ENCODE data around the gene CDC45.

Gene CDC45

DNA sequence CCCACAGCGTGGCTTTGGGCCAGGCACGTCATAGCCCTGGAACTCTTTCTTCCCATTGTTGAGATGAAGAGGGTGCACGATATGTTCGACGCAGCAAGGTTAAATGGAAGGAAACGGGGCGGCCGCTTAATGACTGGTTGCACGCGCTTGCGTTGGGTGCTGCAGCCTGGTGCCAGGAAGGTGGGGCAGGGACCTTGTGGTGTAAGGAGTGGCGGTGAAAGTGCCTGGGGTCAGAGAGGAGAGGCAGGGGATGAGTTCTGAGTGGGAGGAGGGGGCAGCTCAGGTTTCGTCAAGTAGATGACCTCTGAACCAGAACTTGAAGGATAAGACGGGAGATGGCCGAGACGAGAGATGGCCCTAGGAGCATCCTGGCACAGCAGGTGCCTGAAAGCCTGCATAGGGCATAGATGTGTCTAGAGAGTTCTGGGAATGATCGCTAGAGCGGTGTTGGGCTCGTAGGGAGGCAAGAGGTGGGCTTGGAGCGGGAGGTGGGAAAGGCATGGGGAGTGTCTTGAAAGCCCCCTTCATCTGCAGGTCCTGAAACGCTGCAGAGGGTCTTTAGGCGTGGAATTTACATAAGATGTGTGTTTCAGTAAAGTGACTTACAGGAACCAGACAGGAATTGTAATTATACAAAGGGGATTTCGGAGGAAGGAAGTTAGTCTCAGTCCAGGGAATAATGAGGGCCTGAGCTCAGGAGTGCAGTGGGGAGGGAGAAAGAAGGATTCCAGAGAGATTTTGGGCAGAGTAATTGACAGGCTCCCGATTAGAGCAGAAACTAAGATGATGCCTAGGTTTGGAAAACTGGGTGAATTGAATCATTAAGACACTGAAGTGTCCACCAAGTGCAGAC, 87.7 kb downstream of the CDC45 start:
- DNase-seq: no peak

DNA sequence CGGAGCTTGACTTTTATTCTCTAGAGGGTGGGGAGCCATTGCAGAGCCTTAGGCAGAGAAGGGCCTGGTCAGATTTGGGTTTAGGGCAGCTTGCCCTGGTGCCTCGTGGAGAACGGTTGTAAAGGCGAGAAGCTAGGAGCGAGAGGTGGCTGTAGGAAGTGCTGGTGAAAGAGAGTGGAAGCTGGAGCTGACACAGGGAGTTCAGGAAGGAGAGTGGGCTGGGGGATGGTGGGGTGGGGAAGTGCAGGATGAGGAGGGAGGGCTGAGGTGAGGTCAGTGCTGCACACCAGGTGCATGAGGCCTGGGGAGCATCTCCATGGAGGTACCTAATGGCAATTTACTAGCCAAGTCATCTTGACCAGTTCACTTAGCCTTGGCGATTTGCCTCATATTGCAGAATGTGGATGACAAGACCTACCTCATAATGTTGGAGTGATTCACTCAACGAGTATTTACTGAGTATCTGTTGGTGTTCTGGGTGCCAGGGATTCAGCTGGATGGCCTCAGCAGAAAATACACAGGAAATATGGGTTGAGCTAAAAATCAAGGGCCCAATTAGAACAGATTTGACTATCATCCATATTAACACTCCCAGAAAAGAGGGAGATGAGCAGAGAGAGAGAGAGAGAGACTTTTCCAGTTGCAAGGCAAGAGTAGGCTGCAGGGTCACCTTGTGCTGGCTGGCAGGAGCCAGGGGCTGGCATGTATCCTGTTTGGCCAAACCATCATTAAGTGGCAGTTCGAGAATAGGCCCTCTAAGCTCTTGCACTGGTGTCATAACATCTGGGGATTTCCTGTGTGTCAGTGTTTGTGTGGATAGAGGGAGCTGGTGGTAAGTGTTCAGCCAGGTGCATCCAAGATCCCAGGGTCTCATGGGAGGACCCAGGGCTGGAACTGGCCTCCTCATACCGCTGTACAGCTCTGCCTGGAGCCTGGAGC, 88.9 kb downstream of the CDC45 start:
- DNase-seq: no peak

DNA sequence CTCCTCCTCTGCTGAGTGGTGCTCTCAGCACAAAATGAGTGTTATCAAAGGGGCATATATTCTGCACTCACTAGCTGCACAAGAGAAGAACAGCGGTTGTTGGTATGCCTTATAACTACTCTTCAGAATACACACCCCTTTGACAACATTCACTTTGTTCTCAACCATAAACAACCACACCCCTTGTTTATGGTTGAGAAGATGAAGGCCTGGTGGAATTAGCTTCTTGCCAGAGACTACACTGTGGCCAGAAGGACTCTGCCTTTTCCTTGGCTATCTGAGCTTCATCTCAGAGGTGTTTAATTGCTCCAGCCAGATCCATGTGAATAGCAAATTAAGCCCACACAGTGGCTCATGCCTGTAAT, 89.5 kb downstream of the CDC45 start:
- DNase-seq: no peak

DNA sequence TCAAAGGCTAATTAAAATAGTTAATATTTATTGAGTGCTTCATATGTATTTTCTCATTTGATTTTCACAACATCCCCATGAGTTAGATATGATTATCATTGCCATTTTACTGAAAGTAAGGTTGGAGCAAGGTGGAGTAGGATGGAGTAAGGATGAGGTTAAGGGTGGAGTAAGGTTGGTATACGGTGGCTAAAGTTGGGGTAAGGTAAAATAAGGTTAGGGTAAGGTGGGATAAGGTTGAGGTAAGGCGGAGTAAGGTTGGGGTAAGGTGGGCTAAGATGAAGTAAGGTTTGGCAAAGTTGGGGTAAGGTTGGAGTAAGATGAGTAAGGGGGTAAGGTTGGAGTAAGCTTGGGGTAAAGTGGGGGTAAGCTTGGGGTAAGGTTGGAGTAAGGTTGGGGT, 90.3 kb downstream of the CDC45 start:
- DNase-seq: no peak

Measured in activated CD4-positive, CD25-positive, alpha-beta regulatory T cell (primary cell).